Measurements from ENCODE around the gene EFCAB11.

EFCAB11 gene

DNA sequence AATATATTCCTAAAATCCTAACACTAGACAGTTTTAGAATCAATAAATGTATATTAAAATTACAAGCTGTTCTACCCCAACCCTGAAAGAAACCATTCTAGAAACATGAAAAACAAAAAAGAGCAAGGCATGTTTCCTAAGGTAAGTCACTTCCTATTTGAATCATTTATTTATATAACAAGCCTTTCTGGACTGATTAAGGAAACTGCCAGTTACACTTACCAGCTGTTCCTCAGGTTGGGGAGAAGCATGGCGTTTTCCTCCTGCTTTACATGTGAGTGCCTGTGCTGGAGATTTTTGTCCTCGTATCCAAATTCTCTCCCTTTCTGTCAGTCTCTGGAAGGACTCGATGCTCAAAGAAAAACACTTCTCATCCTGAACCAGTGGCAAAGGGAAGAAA lies 183.3 kb downstream of the EFCAB11 start:
- 45% methylated on average over 2 of the region's 3 CpGs for WGBS (ENCODE audit: insufficient coverage)
- peak in 2 of 3 donors; percentile 13 to 27 for DNase-seq
- Histone ChIP-seq H3K36me3 (ENCODE audit: control insufficient read depth in 4 of 4, insufficient read depth in 4 of 4, low read length in 3 of 4) (no peaks in the 10 kb centered on the region), H3K4me3 (ENCODE audit: control insufficient read depth in 1 of 7, extremely low read depth in 1 of 7, insufficient read depth in 4 of 7, low read depth in 2 of 7, low read length in 6 of 7) (peak overlapping the region in 1 of 7 experiments; percentile 10), H3K4me1 (ENCODE audit: control extremely low read depth in 1 of 4, control insufficient read depth in 4 of 4, insufficient read depth in 4 of 4, low read length in 3 of 4) (peaks cover 10 to 37% (median 23%) of the 10 kb centered on the region in 4 experiments), H3K27me3 (replicated peaks in 2 of 5; ENCODE audit: control insufficient read depth in 4 of 5, insufficient read depth in 5 of 5, low read length in 4 of 5) (no peaks in the 10 kb centered on the region), H3K27ac (ENCODE audit: insufficient read depth in 1 of 2, low read depth in 1 of 2, low read length in 2 of 2, poor library complexity in 1 of 2, severe bottlenecking in 2 of 2) (no peak overlapping the region), H3K9me3 (ENCODE audit: control extremely low read depth in 1 of 5, control insufficient read depth in 4 of 5, insufficient read depth in 2 of 5, low read depth in 1 of 5, low read length in 4 of 5) (no peaks in the 10 kb centered on the region)
- ChIA-PET CTCF (interaction anchor here (0.8 to 2.0 kb wide), 6 partner anchors 8 to 228 kb away, joined by 3 to 5 read pairs (median 3); no protein-coding TSS in a partner anchor), POLR2A (interaction anchor here (0.5 kb wide), 1 partner anchor 180 kb away, joined by 3 read pairs; no protein-coding TSS in a partner anchor)

DNA sequence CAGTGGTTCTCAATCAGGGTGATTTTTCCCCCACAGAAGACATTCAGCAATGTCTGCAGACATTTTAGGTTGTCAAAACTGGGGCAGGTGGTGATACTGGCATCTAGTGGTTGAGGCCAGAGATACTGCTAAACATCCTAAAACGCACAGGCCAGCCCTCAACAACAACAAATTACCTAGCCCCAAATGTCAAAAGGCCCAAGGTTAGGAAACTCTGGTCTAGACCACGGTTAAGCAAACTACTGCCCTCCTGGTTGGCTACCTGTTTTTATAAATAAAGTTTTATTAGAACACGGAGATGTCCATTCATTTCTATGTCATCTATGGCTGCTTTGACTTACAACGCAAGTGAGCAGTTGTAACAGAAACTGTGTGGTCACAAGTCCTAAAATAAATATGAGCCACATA lies 186.7 kb downstream of the EFCAB11 start:
- H3K4me3 ChIP-seq (ENCODE audit: control insufficient read depth in 1 of 7, extremely low read depth in 1 of 7, insufficient read depth in 4 of 7, low read depth in 2 of 7, low read length in 6 of 7) = no peak overlapping the region
- no peaks in the 10 kb centered on the region for H3K27me3 ChIP-seq (replicated peaks in 2 of 5; ENCODE audit: control insufficient read depth in 4 of 5, insufficient read depth in 5 of 5, low read length in 4 of 5)
- peaks cover 4 to 20% (median 7%) of the 10 kb centered on the region in 4 experiments for H3K4me1 ChIP-seq (ENCODE audit: control extremely low read depth in 1 of 4, control insufficient read depth in 4 of 4, insufficient read depth in 4 of 4, low read length in 3 of 4)
- peak; percentile 65 to 78 (median 78) for DNase-seq
- no peaks in the 10 kb centered on the region for H3K9me3 ChIP-seq (ENCODE audit: control extremely low read depth in 1 of 5, control insufficient read depth in 4 of 5, insufficient read depth in 2 of 5, low read depth in 1 of 5, low read length in 4 of 5)
- ChIA-PET POLR2A (no interaction called here), CTCF (interaction anchor here (1.0 to 1.5 kb wide), 2 partner anchors 47 to 591 kb away, joined by 3 to 5 read pairs; no protein-coding TSS in a partner anchor)
- H3K27ac ChIP-seq (ENCODE audit: insufficient read depth in 1 of 2, low read depth in 1 of 2, low read length in 2 of 2, poor library complexity in 1 of 2, severe bottlenecking in 2 of 2) = no peak overlapping the region
- 60% methylated on average over 1 of the region's 4 CpGs for WGBS (ENCODE audit: insufficient coverage)
- H3K36me3 ChIP-seq (ENCODE audit: control insufficient read depth in 4 of 4, insufficient read depth in 4 of 4, low read length in 3 of 4) = no peaks in the 10 kb centered on the region

DNA sequence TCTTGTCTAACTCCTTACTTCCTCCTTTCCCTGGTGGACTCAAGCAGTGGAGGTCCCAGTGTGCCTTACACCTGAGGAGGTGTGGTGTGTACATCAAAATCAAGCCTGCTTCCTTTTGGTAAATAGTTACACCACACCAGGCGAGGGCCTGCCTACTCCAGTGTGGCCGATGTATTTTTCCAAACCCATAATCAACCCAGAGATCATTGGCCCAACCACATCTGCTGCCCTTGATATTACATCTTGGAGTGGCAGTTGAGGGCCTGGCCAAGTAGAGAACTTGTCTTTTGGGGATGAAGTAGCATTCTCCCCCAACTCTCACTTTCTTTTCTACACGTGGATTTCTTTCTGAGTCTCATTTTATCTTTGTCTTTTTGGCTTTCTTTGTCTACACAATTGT lies 187.4 kb downstream of the EFCAB11 start:
- H3K27ac ChIP-seq (ENCODE audit: insufficient read depth in 1 of 2, low read depth in 1 of 2, low read length in 2 of 2, poor library complexity in 1 of 2, severe bottlenecking in 2 of 2) = no peak overlapping the region
- peaks cover 4 to 20% (median 7%) of the 10 kb centered on the region in 4 experiments for H3K4me1 ChIP-seq (ENCODE audit: control extremely low read depth in 1 of 4, control insufficient read depth in 4 of 4, insufficient read depth in 4 of 4, low read length in 3 of 4)
- POLR2A ChIA-PET = no interaction called here
- no peaks in the 10 kb centered on the region for H3K27me3 ChIP-seq (replicated peaks in 2 of 5; ENCODE audit: control insufficient read depth in 4 of 5, insufficient read depth in 5 of 5, low read length in 4 of 5)
- no peaks in the 10 kb centered on the region for H3K9me3 ChIP-seq (ENCODE audit: control extremely low read depth in 1 of 5, control insufficient read depth in 4 of 5, insufficient read depth in 2 of 5, low read depth in 1 of 5, low read length in 4 of 5)
- H3K4me3 ChIP-seq (ENCODE audit: control insufficient read depth in 1 of 7, extremely low read depth in 1 of 7, insufficient read depth in 4 of 7, low read depth in 2 of 7, low read length in 6 of 7) = no peak overlapping the region
- CTCF ChIA-PET = interaction anchor here (0.6 to 1.5 kb wide), 3 partner anchors 46 to 637 kb away, joined by 3 to 5 read pairs (median 3); no protein-coding TSS in a partner anchor
- WGBS (ENCODE audit: insufficient coverage) = no CpG with 5 or more reads among the region's 3 CpGs
- peak in 2 of 3 donors; percentile 37 to 55 for DNase-seq
- H3K36me3 ChIP-seq (ENCODE audit: control insufficient read depth in 4 of 4, insufficient read depth in 4 of 4, low read length in 3 of 4) = no peaks in the 10 kb centered on the region

DNA sequence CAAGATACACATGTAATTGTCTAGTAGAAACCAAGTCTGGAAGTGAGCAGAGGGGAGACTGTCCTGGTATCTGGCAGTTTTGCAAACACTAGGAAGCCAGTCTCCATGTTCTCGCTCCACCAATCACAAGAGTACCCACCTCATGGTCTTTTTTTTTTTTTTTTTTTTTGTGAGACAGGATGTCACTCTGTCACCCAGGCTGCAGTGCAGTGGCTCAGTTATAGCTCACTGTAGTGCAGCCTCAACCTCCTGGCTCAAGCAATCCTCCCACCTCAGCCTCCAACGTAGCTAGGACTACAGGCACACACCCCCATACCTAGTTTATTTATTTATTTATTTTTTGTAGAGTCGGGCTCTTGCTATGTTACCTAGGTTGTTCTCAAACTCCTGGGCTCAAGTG lies 189.2 kb downstream of the EFCAB11 start:
- ChIA-PET POLR2A (no interaction called here), CTCF (interaction anchor here (0.6 to 1.5 kb wide), 5 partner anchors 11 to 724 kb away, joined by 3 to 4 read pairs (median 3); no protein-coding TSS in a partner anchor)
- WGBS (ENCODE audit: insufficient coverage) = no CpG with 5 or more reads among the region's 3 CpGs
- peaks cover 0 to 9% (median 2%) of the 10 kb centered on the region in 4 experiments for H3K4me1 ChIP-seq (ENCODE audit: control extremely low read depth in 1 of 4, control insufficient read depth in 4 of 4, insufficient read depth in 4 of 4, low read length in 3 of 4)
- no peak for DNase-seq
- H3K9me3 ChIP-seq (ENCODE audit: control extremely low read depth in 1 of 5, control insufficient read depth in 4 of 5, insufficient read depth in 2 of 5, low read depth in 1 of 5, low read length in 4 of 5) = no peaks in the 10 kb centered on the region
- no peaks in the 10 kb centered on the region for H3K27me3 ChIP-seq (replicated peaks in 2 of 5; ENCODE audit: control insufficient read depth in 4 of 5, insufficient read depth in 5 of 5, low read length in 4 of 5)
- H3K27ac ChIP-seq (ENCODE audit: insufficient read depth in 1 of 2, low read depth in 1 of 2, low read length in 2 of 2, poor library complexity in 1 of 2, severe bottlenecking in 2 of 2) = no peak overlapping the region
- H3K36me3 ChIP-seq (ENCODE audit: control insufficient read depth in 4 of 4, insufficient read depth in 4 of 4, low read length in 3 of 4) = no peaks in the 10 kb centered on the region
- H3K4me3 ChIP-seq (ENCODE audit: control insufficient read depth in 1 of 7, extremely low read depth in 1 of 7, insufficient read depth in 4 of 7, low read depth in 2 of 7, low read length in 6 of 7) = no peak overlapping the region

DNA sequence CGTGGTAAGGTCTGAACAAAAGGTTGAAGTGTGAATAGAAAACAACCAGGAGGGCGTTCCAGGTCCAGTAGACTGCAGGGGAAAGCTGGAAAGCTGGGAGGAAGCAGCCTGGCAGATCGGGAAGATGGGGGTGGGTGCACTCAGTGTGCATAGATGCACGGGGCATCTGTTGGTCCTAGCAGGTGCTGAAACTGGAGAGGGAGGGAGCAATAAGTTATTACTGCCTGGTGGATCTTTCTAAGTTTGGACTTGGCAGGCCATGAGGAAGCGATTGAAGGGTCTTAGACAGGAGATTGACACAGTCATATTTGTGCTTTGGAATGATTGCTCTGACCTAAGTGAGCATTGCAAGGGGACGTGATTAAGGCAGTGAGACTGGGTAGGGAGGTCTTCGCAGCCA lies 194.4 kb downstream of the EFCAB11 start:
- Histone ChIP-seq H3K27me3 (replicated peaks in 2 of 5; ENCODE audit: control insufficient read depth in 4 of 5, insufficient read depth in 5 of 5, low read length in 4 of 5) (no peaks in the 10 kb centered on the region), H3K4me3 (ENCODE audit: control insufficient read depth in 1 of 7, extremely low read depth in 1 of 7, insufficient read depth in 4 of 7, low read depth in 2 of 7, low read length in 6 of 7) (no peak overlapping the region), H3K27ac (ENCODE audit: insufficient read depth in 1 of 2, low read depth in 1 of 2, low read length in 2 of 2, poor library complexity in 1 of 2, severe bottlenecking in 2 of 2) (no peak overlapping the region), H3K36me3 (ENCODE audit: control insufficient read depth in 4 of 4, insufficient read depth in 4 of 4, low read length in 3 of 4) (no peaks in the 10 kb centered on the region), H3K9me3 (ENCODE audit: control extremely low read depth in 1 of 5, control insufficient read depth in 4 of 5, insufficient read depth in 2 of 5, low read depth in 1 of 5, low read length in 4 of 5) (peaks cover 0 to 8% (median 3%) of the 10 kb centered on the region in 5 experiments), H3K4me1 (ENCODE audit: control extremely low read depth in 1 of 4, control insufficient read depth in 4 of 4, insufficient read depth in 4 of 4, low read length in 3 of 4) (no peaks in the 10 kb centered on the region)
- POLR2A ChIA-PET = no interaction called here
- WGBS (ENCODE audit: insufficient coverage) = 98% methylated on average over 6 of the region's 7 CpGs
- CTCF ChIA-PET = interaction anchor here (1.5 kb wide), 1 partner anchor 583 kb away, joined by 3 read pairs; no protein-coding TSS in a partner anchor
- DNase-seq = no peak

DNA sequence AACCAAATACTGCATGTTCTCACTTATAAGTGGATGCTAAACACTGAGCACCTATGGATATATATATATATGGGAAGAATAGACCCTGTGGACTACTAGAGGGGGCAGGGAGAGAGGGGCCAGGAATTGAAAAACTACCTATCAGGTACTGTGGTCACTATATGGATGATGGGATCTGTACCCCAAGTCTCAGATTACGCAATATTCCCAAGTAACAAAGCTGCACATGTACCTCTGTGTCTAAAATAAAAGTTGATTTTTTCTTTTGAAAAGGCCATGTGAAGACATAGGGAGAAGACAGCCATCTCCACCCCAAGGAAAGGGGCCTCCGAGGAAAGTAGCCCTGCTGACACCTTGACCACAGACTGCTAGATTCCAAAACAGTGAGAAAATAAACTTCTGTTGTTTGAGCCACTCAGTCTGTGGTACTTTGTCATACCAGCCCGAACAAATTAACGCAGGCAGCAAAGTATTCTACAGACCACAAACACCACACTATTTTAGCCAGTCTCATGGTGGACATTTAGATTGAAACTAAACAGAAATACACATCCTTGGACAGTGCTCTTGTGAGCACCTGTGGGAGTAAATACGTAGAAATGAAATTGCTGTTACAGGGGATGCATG lies 197.1 kb downstream of the EFCAB11 start:
- no peak for DNase-seq
- Histone ChIP-seq H3K4me1 (ENCODE audit: control extremely low read depth in 1 of 4, control insufficient read depth in 4 of 4, insufficient read depth in 4 of 4, low read length in 3 of 4) (no peaks in the 10 kb centered on the region), H3K36me3 (ENCODE audit: control insufficient read depth in 4 of 4, insufficient read depth in 4 of 4, low read length in 3 of 4) (no peaks in the 10 kb centered on the region), H3K4me3 (ENCODE audit: control insufficient read depth in 1 of 7, extremely low read depth in 1 of 7, insufficient read depth in 4 of 7, low read depth in 2 of 7, low read length in 6 of 7) (no peak overlapping the region), H3K27ac (ENCODE audit: insufficient read depth in 1 of 2, low read depth in 1 of 2, low read length in 2 of 2, poor library complexity in 1 of 2, severe bottlenecking in 2 of 2) (no peak overlapping the region), H3K9me3 (ENCODE audit: control extremely low read depth in 1 of 5, control insufficient read depth in 4 of 5, insufficient read depth in 2 of 5, low read depth in 1 of 5, low read length in 4 of 5) (peaks cover 0 to 8% (median 3%) of the 10 kb centered on the region in 5 experiments), H3K27me3 (replicated peaks in 2 of 5; ENCODE audit: control insufficient read depth in 4 of 5, insufficient read depth in 5 of 5, low read length in 4 of 5) (no peaks in the 10 kb centered on the region)
- ChIA-PET POLR2A (no interaction called here), CTCF (no interaction called here)
- no CpG with 5 or more reads among the region's 5 CpGs for WGBS (ENCODE audit: insufficient coverage)

DNA sequence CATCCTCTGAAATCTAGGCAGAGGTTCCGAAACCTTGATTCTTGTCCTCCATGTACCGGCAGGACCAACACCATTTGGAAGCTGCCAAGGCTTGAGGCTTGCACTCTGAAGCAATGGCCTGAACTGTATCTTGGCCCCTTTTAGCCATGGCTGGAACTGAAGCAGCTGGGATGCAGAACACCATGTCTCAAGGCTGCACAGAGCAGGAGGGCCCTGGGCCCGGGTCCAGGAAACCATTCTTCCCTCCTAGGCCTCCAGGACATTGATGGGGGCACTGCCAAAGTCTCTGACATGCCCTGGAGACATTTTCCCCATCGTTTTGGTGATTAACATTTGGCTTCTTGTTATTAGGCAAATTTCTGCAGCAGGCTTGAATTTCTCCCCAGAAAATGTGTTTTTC lies 198.7 kb downstream of the EFCAB11 start:
- WGBS (ENCODE audit: insufficient coverage) = 100% methylated on average over 3 of the region's 4 CpGs

More for the DNA sequence above, 198.7 kb downstream of the EFCAB11 start:
- Histone ChIP-seq H3K36me3 (ENCODE audit: control insufficient read depth in 4 of 4, insufficient read depth in 4 of 4, low read length in 3 of 4) (no peaks in the 10 kb centered on the region), H3K4me3 (ENCODE audit: control insufficient read depth in 1 of 7, extremely low read depth in 1 of 7, insufficient read depth in 4 of 7, low read depth in 2 of 7, low read length in 6 of 7) (no peak overlapping the region), H3K4me1 (ENCODE audit: control extremely low read depth in 1 of 4, control insufficient read depth in 4 of 4, insufficient read depth in 4 of 4, low read length in 3 of 4) (no peaks in the 10 kb centered on the region), H3K27ac (ENCODE audit: insufficient read depth in 1 of 2, low read depth in 1 of 2, low read length in 2 of 2, poor library complexity in 1 of 2, severe bottlenecking in 2 of 2) (no peak overlapping the region), H3K9me3 (ENCODE audit: control extremely low read depth in 1 of 5, control insufficient read depth in 4 of 5, insufficient read depth in 2 of 5, low read depth in 1 of 5, low read length in 4 of 5) (peaks cover 0 to 8% (median 3%) of the 10 kb centered on the region in 5 experiments), H3K27me3 (replicated peaks in 2 of 5; ENCODE audit: control insufficient read depth in 4 of 5, insufficient read depth in 5 of 5, low read length in 4 of 5) (no peaks in the 10 kb centered on the region)
- ChIA-PET CTCF (no interaction called here), POLR2A (interaction anchor here (0.6 kb wide), 1 partner anchor 74 kb away, joined by 3 read pairs; no protein-coding TSS in a partner anchor)
- no peak for DNase-seq

Measured in common myeloid progenitor, CD34-positive (primary cell).